Neural cell (in vitro differentiated cells): ENCODE results near the gene GPR107. TPM values are rescaled to one million over a fixed set of nuclear protein-coding genes. Genes with fewer than 3 reads are reported as not detected.

Experiments used
- H2AFZ ChIP-seq: fragments of 200-600, 300-800 bp; sonication (generic), shearing (Covaris generic); 2 replicates; pipeline ENCODE4 v1.6.0; 2014; ENCODE audit warnings: low read depth, mild to moderate bottlenecking, antibody characterized with exemption, low read length, moderate library complexity
- H3F3A ChIP-seq: fragments of 200-600 bp; shearing (Covaris generic); 2 replicates; pipeline ENCODE4 v1.6.1; 2016; ENCODE audit warnings: mild to moderate bottlenecking, moderate library complexity, mixed read lengths, antibody characterized with exemption, low read length; ENCODE audit not compliant: insufficient read depth, poor library complexity, severe bottlenecking
- H3K27ac ChIP-seq: fragments of 200-600, 300-800 bp; sonication (generic), shearing (Covaris generic); 2 replicates; pipeline ENCODE4 v1.5.1; 2014; ENCODE audit warnings: mild to moderate bottlenecking, low read length, moderate library complexity
- H3K27me3 ChIP-seq: fragments of 300-800, 200-600 bp; sonication (generic), shearing (Covaris generic); 2 replicates; pipeline ENCODE4 v1.6.0; 2014; ENCODE audit warnings: mild to moderate bottlenecking, low read depth, low read length, moderate library complexity; ENCODE audit not compliant: insufficient read depth
- H3K36me3 ChIP-seq: fragments of 300-800, 200-600 bp; sonication (generic), shearing (Covaris generic); 2 replicates; pipeline ENCODE4 v1.5.1; 2014; ENCODE audit warnings: mild to moderate bottlenecking, antibody characterized with exemption, low read length, moderate library complexity; ENCODE audit not compliant: insufficient read depth
- H3K4me2 ChIP-seq: fragments of 300-800, 200-600 bp; sonication (generic), shearing (Covaris generic); 2 replicates; pipeline ENCODE4 v1.6.0; 2014; ENCODE audit warnings: mild to moderate bottlenecking, low read length
- H3K4me3 ChIP-seq: fragments of 300-800, 200-600 bp; sonication (generic), shearing (Covaris generic); 2 replicates; pipeline ENCODE4 v1.5.1; 2014; ENCODE audit warnings: mild to moderate bottlenecking, low read length, moderate library complexity
- H3K79me2 ChIP-seq: fragments of 200-600 bp; shearing (Covaris generic); replicated peaks from 2 replicates; pipeline ENCODE4 v1.6.0; 2014; ENCODE audit warnings: mild to moderate bottlenecking, low read length, moderate library complexity; ENCODE audit not compliant: insufficient read depth
- H3K9ac ChIP-seq: fragments of 300-800, 200-600 bp; sonication (generic), shearing (Covaris generic); 2 replicates; pipeline ENCODE4 v1.6.1; 2016; ENCODE audit warnings: mild to moderate bottlenecking, low read length, mixed read lengths
- H3K9me2 ChIP-seq: fragments of 200-600 bp; shearing (Covaris generic); 2 replicates; pipeline ENCODE4 v1.6.1; 2016; ENCODE audit warnings: mild to moderate bottlenecking, low read length, mixed read lengths; ENCODE audit not compliant: insufficient read depth
- H3K9me3 ChIP-seq: fragments of 200-600, 300-800 bp; sonication (generic), shearing (Covaris generic); 2 replicates; pipeline ENCODE4 v1.6.1; 2016; ENCODE audit warnings: mild to moderate bottlenecking, mixed run types, low read length, moderate library complexity, mixed read lengths
- H4K20me1 ChIP-seq: fragments of 200-600 bp; shearing (Covaris generic); 2 replicates; pipeline ENCODE4 v1.6.1; 2016; ENCODE audit warnings: mild to moderate bottlenecking, mixed run types; ENCODE audit not compliant: insufficient read depth
- CTCF ChIP-seq: fragments of 450-650 bp; IDR thresholded peaks from 2 replicates; pipeline ENCODE4 v1.5.1; 2014; ENCODE audit warnings: antibody characterized with exemption, mild to moderate bottlenecking, moderate library complexity; ENCODE audit not compliant: poor library complexity, severe bottlenecking
- EP300 ChIP-seq: fragments of 450-650 bp; conservative IDR thresholded peaks from 2 replicates; pipeline ENCODE4 v1.6.1; 2014; ENCODE audit warnings: antibody characterized with exemption, mild to moderate bottlenecking, moderate library complexity; ENCODE audit not compliant: poor library complexity, severe bottlenecking
- EZH2 ChIP-seq: fragments of 200-600, 300-800 bp; shearing (Covaris generic), sonication (generic); IDR thresholded peaks from 2 replicates; pipeline ENCODE4 v1.6.1; 2014; ENCODE audit warnings: antibody characterized with exemption, low read length, borderline replicate concordance, mild to moderate bottlenecking; ENCODE audit not compliant: insufficient read depth, poor library complexity, severe bottlenecking
- MXI1 ChIP-seq: fragments of 450-650 bp; conservative IDR thresholded peaks from 2 replicates; pipeline ENCODE4 v1.6.1; 2014; ENCODE audit warnings: antibody characterized with exemption, mild to moderate bottlenecking; ENCODE audit not compliant: poor library complexity, severe bottlenecking
- POLR2AphosphoS5 ChIP-seq: IDR thresholded peaks from 2 replicates; pipeline ENCODE4 v1.6.1; 2012
- RAD21 ChIP-seq: fragments of 450-650 bp; conservative IDR thresholded peaks from 2 replicates; pipeline ENCODE4 v1.6.1; 2014; ENCODE audit warnings: antibody characterized with exemption, mild to moderate bottlenecking, moderate library complexity
- REST ChIP-seq: IDR thresholded peaks from 2 replicates; pipeline ENCODE4 v1.6.1; 2012; ENCODE audit warnings: borderline replicate concordance
- SMC3 ChIP-seq: fragments of 450-650 bp; conservative IDR thresholded peaks from 2 replicates; pipeline ENCODE4 v1.6.1; 2014; ENCODE audit warnings: antibody characterized with exemption, mild to moderate bottlenecking, moderate library complexity; ENCODE audit not compliant: poor library complexity
- TAF1 ChIP-seq: IDR thresholded peaks from 2 replicates; pipeline ENCODE4 v1.6.1; 2012; ENCODE audit warnings: low read depth
- polyA plus RNA-seq: library from polyadenylated mRNA; depleted of rRNA; stranded (reverse); fragments of >200 nt; gene quantifications from 2 replicates; pipeline ENCODE4 v1.2.3, GENCODE V29; 2014

The GPR107 gene
- polyA plus RNA-seq, 1 donor from 2014 or later: 21.5 TPM

- Histone ChIP-seq H3K36me3 (no peaks in the 10 kb centered on the region), H2AFZ (no peak overlapping the region), H3K27ac (no peak overlapping the region), H3K27me3 (no peaks in the 10 kb centered on the region), H3K9me2 (no peaks in the 10 kb centered on the region), H3K9me3 (no peaks in the 10 kb centered on the region), H3K4me3 (no peak overlapping the region), H3K79me2 (no peaks in the 10 kb centered on the region), H3K9ac (no peak overlapping the region), H3K4me2 (no peak overlapping the region), H4K20me1 (no peaks in the 10 kb centered on the region), H3F3A (no peaks in the 10 kb centered on the region)
- TF ChIP-seq POLR2AphosphoS5 (no peak), EP300 (no peak), SMC3 (no peak), EZH2 (no peak), REST (no peak), MXI1 (no peak), RAD21 (no peak), TAF1 (no peak), CTCF (no peak)
These were observed 97.2 kb downstream of the GPR107 start for GRCh38 chr9:130150779-130151382.

GRCh38 chr9:130154816-130155215 lies 101.1 kb downstream of the GPR107 start:
- H2AFZ ChIP-seq: no peak overlapping the region
- H3K36me3 ChIP-seq: no peaks in the 10 kb centered on the region
- no peak overlapping the region for H3K27ac ChIP-seq
- H3K4me3 ChIP-seq: no peak overlapping the region
- H3K27me3 ChIP-seq: no peaks in the 10 kb centered on the region
- no peak for TF ChIP-seq TAF1
- no peak for TF ChIP-seq MXI1
- no peak for TF ChIP-seq REST
- TF ChIP-seq EP300: no peak
- TF ChIP-seq CTCF: no peak
- TF ChIP-seq RAD21: no peak
- TF ChIP-seq SMC3: no peak
- no peak for TF ChIP-seq EZH2
- TF ChIP-seq POLR2AphosphoS5: no peak
- no peaks in the 10 kb centered on the region for H4K20me1 ChIP-seq
- H3K9me2 ChIP-seq: no peaks in the 10 kb centered on the region
- no peaks in the 10 kb centered on the region for H3F3A ChIP-seq
- H3K9ac ChIP-seq: no peak overlapping the region
- no peaks in the 10 kb centered on the region for H3K9me3 ChIP-seq
- H3K4me2 ChIP-seq: no peak overlapping the region
- no peaks in the 10 kb centered on the region for H3K79me2 ChIP-seq
